GM12878 (cell line): Measurements from ENCODE around the gene ZNF672. TPM values are rescaled to one million over a fixed set of nuclear protein-coding genes. Genes with fewer than 3 reads are reported as not detected.

ENCODE experiments used
- CHD4 ChIP-seq: fragments of 200-600 bp; sonication (generic); IDR thresholded peaks from 2 replicates; pipeline ENCODE4 v1.6.1; 2016; ENCODE audit warnings: mild to moderate bottlenecking
- CTCF ChIP-seq, 3 experiments: IDR thresholded peaks in 2 of 3; conservative IDR thresholded peaks in 1 of 3; 2 replicates each; pipeline ENCODE4 v1.5.1; 2011; ENCODE audit warnings: low read depth in 3 of 3, low read length in 3 of 3, mild to moderate bottlenecking in 3 of 3, control low read depth in 2 of 3, moderate library complexity in 2 of 3, inconsistent platforms in 1 of 3, mixed read lengths in 1 of 3; ENCODE audit not compliant: control insufficient read depth in 2 of 3, insufficient read depth in 1 of 3; ENCODE audit errors: extremely low read depth in 1 of 3
- E4F1 ChIP-seq: fragments of 450-650 bp; IDR thresholded peaks from 2 replicates; pipeline ENCODE4 v1.6.1; 2018; ENCODE audit warnings: borderline replicate concordance, mild to moderate bottlenecking; ENCODE audit not compliant: partially characterized antibody
- ELK1 ChIP-seq: IDR thresholded peaks from 2 replicates; pipeline ENCODE4 v1.6.1; 2012; ENCODE audit warnings: low read depth, low read length, improper control_type of control experiment
- ETV6 ChIP-seq, 2 experiments: fragments of 450-650 bp in 1 of 2; IDR thresholded peaks in 1 of 2; conservative IDR thresholded peaks in 1 of 2; 2 replicates each; pipeline ENCODE4 v1.6.1; 2014; ENCODE audit warnings: antibody characterized with exemption in 1 of 2, borderline replicate concordance in 1 of 2, low read depth in 1 of 2, mild to moderate bottlenecking in 1 of 2, moderate library complexity in 1 of 2
- FOXM1 ChIP-seq: IDR thresholded peaks from 2 replicates; pipeline ENCODE4 v1.6.1; 2012; ENCODE audit warnings: low read depth, mild to moderate bottlenecking, inconsistent platforms, low read length, moderate library complexity
- HCFC1 ChIP-seq: fragments of 150-350 bp; IDR thresholded peaks from 2 replicates; pipeline ENCODE4 v1.6.1; 2014; ENCODE audit warnings: low read length
- KDM1A ChIP-seq: fragments of 200-600 bp; sonication (generic); IDR thresholded peaks from 2 replicates; pipeline ENCODE4 v1.6.1; 2016; ENCODE audit warnings: borderline replicate concordance
- LARP7 ChIP-seq: fragments of 450-650 bp; IDR thresholded peaks from 2 replicates; pipeline ENCODE4 v1.6.1; 2017; ENCODE audit warnings: mild to moderate bottlenecking
- MXI1 ChIP-seq: fragments of 150-350 bp; IDR thresholded peaks from 2 replicates; pipeline ENCODE4 v1.6.1; 2011; ENCODE audit warnings: low read depth, mild to moderate bottlenecking, inconsistent platforms, low read length, improper control_type of control experiment
- NBN ChIP-seq: fragments of 450-650 bp; IDR thresholded peaks from 2 replicates; pipeline ENCODE4 v1.6.1; 2016
- NFIC ChIP-seq: IDR thresholded peaks from 2 replicates; pipeline ENCODE4 v1.6.1; 2012; ENCODE audit warnings: low read depth, mild to moderate bottlenecking, inconsistent platforms, low read length, moderate library complexity
- PAX5 ChIP-seq: IDR thresholded peaks from 2 replicates; pipeline ENCODE4 v1.6.1; 2011; ENCODE audit warnings: low read depth, low read length, borderline replicate concordance
- PAX8 ChIP-seq: fragments of 450-650 bp; IDR thresholded peaks from 2 replicates; pipeline ENCODE4 v1.6.1; 2017; ENCODE audit warnings: mild to moderate bottlenecking, moderate library complexity
- PML ChIP-seq: IDR thresholded peaks from 2 replicates; pipeline ENCODE4 v1.6.1; 2012; ENCODE audit warnings: low read length, inconsistent platforms
- RAD51 ChIP-seq: fragments of 450-650 bp; IDR thresholded peaks from 2 replicates; pipeline ENCODE4 v1.6.1; 2016; ENCODE audit warnings: moderate library complexity, mild to moderate bottlenecking, inconsistent platforms
- REST ChIP-seq: IDR thresholded peaks from 2 replicates; pipeline ENCODE4 v1.6.1; 2012; ENCODE audit warnings: mild to moderate bottlenecking, low read depth, low read length
- SMARCA5 ChIP-seq: fragments of 450-650 bp; IDR thresholded peaks from 2 replicates; pipeline ENCODE4 v1.6.1; 2017; ENCODE audit warnings: mild to moderate bottlenecking
- TAF1 ChIP-seq: IDR thresholded peaks from 2 replicates; pipeline ENCODE4 v1.6.1; 2011; ENCODE audit warnings: mild to moderate bottlenecking, low read depth, low read length, borderline replicate concordance
- TCF7 ChIP-seq: IDR thresholded peaks from 2 replicates; pipeline ENCODE4 v1.6.1; 2014; ENCODE audit warnings: antibody characterized with exemption, borderline replicate concordance
- YBX1 ChIP-seq: fragments of 450-650 bp; IDR thresholded peaks from 2 replicates; pipeline ENCODE4 v1.6.1; 2016; ENCODE audit warnings: antibody characterized with exemption
- YY1 ChIP-seq: IDR thresholded peaks from 2 replicates; pipeline ENCODE4 v1.6.1; 2011; ENCODE audit warnings: low read depth, mild to moderate bottlenecking, low read length
- ZNF274 ChIP-seq: IDR thresholded peaks from one replicate; pipeline ENCODE4 v1.8.0; 2011; ENCODE audit not compliant: insufficient read length, insufficient read depth
- ZSCAN29 ChIP-seq: fragments of 450-650 bp; IDR thresholded peaks from 2 replicates; pipeline ENCODE4 v1.6.1; 2017; ENCODE audit warnings: mild to moderate bottlenecking, moderate library complexity
- polyA plus RNA-seq, 11 experiments: library from polyadenylated mRNA; depleted of rRNA in 4 of 11; unstranded in 6 of 11; stranded (reverse) in 5 of 11; fragments of >200 nt; fragmentation: Nextera tagmentation in 4 of 11; fragmentation: Illumina TruSeq in 1 of 11; extraction: Ambion mirVana in 4 of 11; extraction: Trizol in 1 of 11; gene quantifications; 1 replicate in 1 of 11; 2 replicates in 10 of 11; pipeline versions ENCODE4 v1.2.1 to v1.2.3, GENCODE V29; 2011 to 2016; ENCODE audit warnings: inconsistent platforms in 2 of 11, missing spikeins in 2 of 11, low read depth in 1 of 11
- total RNA-seq, 4 experiments: library from RNA; depleted of rRNA in 3 of 4; stranded (reverse); fragments of >200 nt in 3 of 4; fragmentation: Illumina TruSeq in 1 of 4; extraction: Trizol in 1 of 4; gene quantifications; 2 replicates each; pipeline versions ENCODE4 v1.2.1 to v1.2.3, GENCODE V29; 2013 to 2021

Gene ZNF672
- total and polyA plus RNA-seq, 10 of the 15 experiments (the other 5 are each of a cell fraction or from before 2014, with no cell fraction given) = 2.9 to 51.3 (median 39.8) TPM

- TF ChIP-seq REST (no peak), NFIC (no peak), PAX8 (no peak), YY1 (peak; percentile 71), RAD51 (no peak), KDM1A (no peak), E4F1 (no peak), SMARCA5 (no peak; the same call in 1 of the 2 replicates), NBN (no peak), LARP7 (peak; percentile 50), PML (peak; percentile 39; the same call in 1 of the 2 replicates), YBX1 (no peak), ETV6 (conservative IDR thresholded peaks at IDR 0.05 in 1 of 2, IDR thresholded peaks at IDR 0.05 in 1 of 2; ENCODE audit: borderline replicate concordance in 1 of 2, low read depth in 1 of 2) (no peak), ZSCAN29 (peak; percentile 90), CTCF (IDR thresholded peaks at IDR 0.05 in 2 of 3, conservative IDR thresholded peaks at IDR 0.05 in 1 of 3; ENCODE audit: control insufficient read depth in 2 of 3, extremely low read depth in 1 of 3, insufficient read depth in 1 of 3, low read depth in 3 of 3, low read length in 3 of 3) (no peak), ELK1 (0 out of 2 replicates have a peak, but pooled peaks have one; percentile 52), ZNF274 (no peak), CHD4 (no peak), TAF1 (no peak), HCFC1 (peak; percentile 24; the same call in 1 of the 2 replicates), MXI1 (0 out of 2 replicates have a peak, but pooled peaks have one; percentile 37), TCF7 (no peak; the same call in 1 of the 2 replicates), FOXM1 (no peak), PAX5 (peak; percentile 86; the same call in 1 of the 2 replicates)
Observed at GRCh38 chr1:248873409-248873992, 35.5 kb downstream of the ZNF672 start (continued).
